ENCODE results near the gene ADGRA1. TPM values are rescaled to one million over a fixed set of nuclear protein-coding genes. Genes with fewer than 3 reads are reported as not detected.

ADGRA1 gene
- total and polyA plus RNA-seq, 2 of the 8 experiments (the other 6 are each of a cell fraction or from before 2014, with no cell fraction given) = 0.17 to 0.21 TPM

DNA sequence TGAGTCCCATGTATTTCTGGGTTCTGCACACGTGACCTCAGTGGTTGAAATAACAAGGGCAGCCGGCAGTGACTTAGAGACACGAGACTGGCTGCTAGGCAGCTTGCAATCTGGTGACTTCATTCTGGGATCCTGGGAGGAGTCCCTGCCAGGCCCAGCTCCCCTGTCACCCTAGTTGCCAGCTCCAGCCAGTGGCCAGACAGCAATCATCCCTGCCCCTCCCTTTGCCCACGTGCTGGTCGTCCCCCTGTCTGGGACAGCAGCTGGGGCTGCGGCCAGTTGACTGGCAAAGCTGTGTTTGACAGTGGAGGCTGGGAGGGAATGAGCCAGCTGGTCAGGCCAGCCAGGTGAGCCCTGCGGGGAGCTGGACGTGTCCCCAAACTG lies 30.0 kb downstream of the ADGRA1 start:
- POLR2A ChIA-PET (ENCODE audit: partially characterized antibody) = no interaction called here
- CTCF ChIA-PET (ENCODE audit: partially characterized antibody) = interaction anchor here (1.2 to 1.3 kb wide), 2 partner anchors 178 to 213 kb away, joined by 3 read pairs; no protein-coding TSS in a partner anchor
- no peak for TF ChIP-seq RNF2 (IDR thresholded peaks at IDR 0.05; ENCODE audit: borderline replicate concordance, low read depth, low read length, missing control alignments, poor library complexity, severe bottlenecking)
- TF ChIP-seq TBP (IDR thresholded peaks at IDR 0.05; ENCODE audit: low read depth, low read length) = no peak
- TF ChIP-seq POLR2AphosphoS5 (IDR thresholded peaks at IDR 0.05; ENCODE audit: low read depth, low read length) = no peak
- no peak for TF ChIP-seq SP4 (IDR thresholded peaks at IDR 0.05; ENCODE audit: low read length)
- TF ChIP-seq TAF1 (IDR thresholded peaks at IDR 0.05; ENCODE audit: low read depth, low read length) = no peak
- TF ChIP-seq HDAC2 (IDR thresholded peaks at IDR 0.05; ENCODE audit: borderline replicate concordance in 1 of 2, low read depth in 2 of 2, low read length in 2 of 2) = no peak
- no peak for TF ChIP-seq MAFK (IDR thresholded peaks at IDR 0.05; ENCODE audit: low read depth, low read length)
- no peak for TF ChIP-seq HDAC6 (IDR thresholded peaks at IDR 0.05; ENCODE audit: low read depth, low read length)
- TF ChIP-seq KDM5A (IDR thresholded peaks at IDR 0.05; ENCODE audit: low read length) = no peak
- no peak for TF ChIP-seq CBX8 (IDR thresholded peaks at IDR 0.05; ENCODE audit: borderline replicate concordance, low read depth, low read length)
- TF ChIP-seq CREB1 (IDR thresholded peaks at IDR 0.05) = no peak
- TF ChIP-seq CHD2 (IDR thresholded peaks at IDR 0.05; ENCODE audit: low read length) = no peak
- TF ChIP-seq SP2 (IDR thresholded peaks at IDR 0.05; ENCODE audit: low read length) = no peak
- TF ChIP-seq NANOG (IDR thresholded peaks at IDR 0.05; ENCODE audit: insufficient read depth, low read depth, low read length, poor library complexity, severe bottlenecking) = no peak
- TF ChIP-seq RXRA (IDR thresholded peaks at IDR 0.05; ENCODE audit: insufficient read depth, low read depth, low read length) = no peak

More for the DNA sequence above, 30.0 kb downstream of the ADGRA1 start:
- Histone ChIP-seq H4K20me1 (replicated peaks in 1 of 2; ENCODE audit: control insufficient read depth in 1 of 2, insufficient read depth in 2 of 2, low read length in 2 of 2) (peaks cover 0 to 5% of the 10 kb centered on the region in 2 experiments), H3K4ac (replicated peaks; ENCODE audit: insufficient read length, low read depth, low read length) (no peak overlapping the region), H4K8ac (ENCODE audit: extremely low read depth, insufficient read depth, low read length) (peak overlapping the region; percentile 77; the same call in 1 of the 2 replicates), H3K23ac (ENCODE audit: insufficient read length) (no peak overlapping the region), H3K56ac (replicated peaks; ENCODE audit: insufficient read length, low read depth, low read length) (no peak overlapping the region), H3K79me2 (ENCODE audit: control insufficient read depth in 1 of 2, insufficient read depth in 2 of 2, low read length in 2 of 2) (no peaks in the 10 kb centered on the region), H2BK5ac (ENCODE audit: low read depth, low read length) (no peak overlapping the region), H3K4me2 (ENCODE audit: insufficient read depth in 1 of 2, low read depth in 2 of 2, low read length in 2 of 2) (no peak overlapping the region), H3K4me3 (ENCODE audit: extremely low read depth in 1 of 4, insufficient read depth in 2 of 4, low read depth in 3 of 4, low read length in 4 of 4) (no peak overlapping the region), H4K5ac (ENCODE audit: insufficient read length, low read depth, low read length) (no peak overlapping the region), H2BK120ac (replicated peaks; ENCODE audit: low read depth, low read length) (no peak overlapping the region), H3K79me1 (ENCODE audit: low read depth, low read length) (no peaks in the 10 kb centered on the region), H3K9me3 (ENCODE audit: insufficient read depth in 2 of 2, low read depth in 1 of 2, low read length in 1 of 2) (peaks cover 6 to 11% of the 10 kb centered on the region in 2 experiments; a peak in 3 of 4 replicates), H2AFZ (ENCODE audit: low read length) (no peak overlapping the region), H2BK20ac (ENCODE audit: low read length) (no peak overlapping the region), H3K36me3 (ENCODE audit: control insufficient read depth in 2 of 4, insufficient read depth in 4 of 4, low read length in 3 of 4) (peaks cover 0 to 2% (median 0%) of the 10 kb centered on the region in 4 experiments; a peak in 1 of 8 replicates), H3K27me3 (replicated peaks in 1 of 4; ENCODE audit: control insufficient read depth in 3 of 4, extremely low read depth in 1 of 4, insufficient read depth in 3 of 4, low read length in 3 of 4) (no peaks in the 10 kb centered on the region; a peak in 1 of 7 replicates), H3K9ac (replicated peaks in 1 of 4; ENCODE audit: extremely low read depth in 1 of 4, low read depth in 3 of 4, low read length in 3 of 4) (no peak overlapping the region), H4K91ac (replicated peaks; ENCODE audit: insufficient read length, low read length) (no peak overlapping the region), H2AK5ac (ENCODE audit: low read depth, low read length) (no peak overlapping the region), H3K23me2 (ENCODE audit: low read depth, low read length) (peaks cover 7% of the 10 kb centered on the region; the same call in 1 of the 2 replicates), H3K27ac (ENCODE audit: low read depth, low read length) (no peak overlapping the region), H3K4me1 (replicated peaks in 1 of 4; ENCODE audit: control insufficient read depth in 3 of 4, insufficient read depth in 4 of 4, low read length in 3 of 4) (peaks cover 0 to 3% (median 2%) of the 10 kb centered on the region in 4 experiments; a peak in 3 of 7 replicates), H2BK15ac (ENCODE audit: low read length) (no peak overlapping the region), H3K18ac (ENCODE audit: extremely low read depth, low read length) (no peak overlapping the region), H3K14ac (ENCODE audit: insufficient read length) (no peak overlapping the region), H2BK12ac (ENCODE audit: low read depth, low read length) (no peak overlapping the region)
- DNase-seq (ENCODE audit: low read depth in 1 of 2, low spot score in 2 of 2) (no peak), FAIRE-seq (no peak)
- 66% methylated on average over 8 of the region's 8 CpGs; no CpG with 5 or more reads in 1 of the 2 experiments for WGBS, 2 experiments (ENCODE audit: extremely low coverage in 1 of 2, insufficient coverage in 1 of 2, insufficient read length in 1 of 2, insufficient replicate concordance in 2 of 2, low coverage in 1 of 2, low lambda C conversion rate in 2 of 2, missing lambda C conversion rate in 1 of 2)
